Stimulated activated CD4-positive, alpha-beta T cell treated with anti-CD3 and anti-CD28 coated beads, Interleukin-4, amount 100 ng/mL, for 4 hours (primary cell): Measurements from ENCODE around the gene FTSJ3.
"Not testable (repeated sequence)": the region's sequence is repeated elsewhere in the genome, so short reads cannot be mapped to it uniquely, and the experiment has no call there.

Source experiments
- DNase-seq, 2 experiments: peaks; one replicate each; pipeline ENCODE4 v3.0.0-alpha.2; 2020

Gene FTSJ3

DNA sequence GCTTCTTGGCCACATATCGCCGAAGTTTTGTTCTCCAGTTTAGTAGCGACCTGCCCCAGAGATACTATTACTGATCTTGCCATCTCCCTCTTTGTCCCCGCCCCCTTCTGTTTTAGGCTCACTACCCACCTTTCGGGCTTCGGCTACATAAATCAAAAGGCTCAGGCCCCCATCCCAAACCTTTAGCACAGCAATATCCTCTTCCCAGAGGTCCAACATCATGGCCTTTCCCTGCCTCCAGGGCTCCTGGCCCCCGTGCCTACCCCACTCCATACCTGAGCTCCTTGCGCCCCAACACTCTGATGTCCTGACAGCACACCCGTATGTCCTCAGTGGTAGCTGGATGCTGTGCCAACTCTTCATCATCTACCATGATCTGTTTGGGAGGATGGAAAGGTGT is 3.1 kb downstream of the FTSJ3 start:
- DNase-seq: no peak

DNA sequence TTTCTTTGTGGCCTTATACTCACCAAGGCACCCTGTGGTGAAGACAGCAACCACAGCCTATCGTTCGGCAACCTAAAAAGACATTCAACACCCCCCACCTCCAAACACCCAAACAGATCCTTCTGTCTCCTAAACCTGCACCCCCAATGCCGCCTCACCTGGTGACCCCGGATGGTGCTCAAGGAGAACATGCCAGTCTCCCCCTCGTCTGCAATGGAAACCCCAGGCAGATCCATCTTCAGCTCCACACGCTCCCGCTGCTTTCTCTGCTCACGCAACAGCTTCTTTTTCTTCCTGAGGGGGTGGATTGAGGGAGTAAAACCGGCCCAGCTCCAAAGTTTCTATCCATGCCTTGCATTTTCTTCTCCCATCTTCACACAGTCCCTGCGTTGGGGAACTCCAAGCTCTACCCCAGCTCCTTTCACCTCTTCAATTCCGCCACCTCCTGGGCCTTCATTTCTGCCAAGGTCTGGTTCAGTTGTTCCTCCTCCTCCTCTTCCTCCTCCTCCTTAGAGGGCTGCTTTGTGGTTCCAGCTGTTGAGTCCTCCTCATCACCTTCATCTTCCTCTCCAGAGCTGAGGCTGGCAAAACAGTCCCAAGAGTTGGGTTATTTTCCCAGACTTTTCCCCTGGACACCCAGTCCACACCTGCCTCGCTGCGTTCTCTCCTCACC is 3.7 kb downstream of the FTSJ3 start:
- no peak for DNase-seq

- no peak for DNase-seq
Measured at GRCh38 chr17:63822537-63822936, 4.9 kb downstream of the FTSJ3 start.

DNA sequence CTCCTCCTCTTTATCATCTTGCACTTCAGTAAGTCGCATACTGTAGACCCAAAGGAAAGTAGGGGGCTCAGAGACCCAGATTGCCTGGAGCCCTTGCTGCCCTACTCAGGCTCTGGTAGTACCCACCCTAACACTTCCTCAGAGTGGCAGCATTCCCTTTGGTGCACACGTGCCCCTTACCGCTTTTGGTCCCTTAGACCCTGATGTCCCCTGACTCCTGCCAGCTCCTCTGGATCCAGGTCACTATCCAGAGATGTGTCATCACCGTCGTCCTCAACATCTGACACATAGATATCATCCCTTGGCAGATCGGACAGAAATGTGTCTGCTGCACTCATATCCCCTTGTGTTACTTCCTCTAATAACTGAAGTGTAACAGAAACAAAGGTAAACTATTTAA is 5.7 kb downstream of the FTSJ3 start:
- DNase-seq: no peak

DNA sequence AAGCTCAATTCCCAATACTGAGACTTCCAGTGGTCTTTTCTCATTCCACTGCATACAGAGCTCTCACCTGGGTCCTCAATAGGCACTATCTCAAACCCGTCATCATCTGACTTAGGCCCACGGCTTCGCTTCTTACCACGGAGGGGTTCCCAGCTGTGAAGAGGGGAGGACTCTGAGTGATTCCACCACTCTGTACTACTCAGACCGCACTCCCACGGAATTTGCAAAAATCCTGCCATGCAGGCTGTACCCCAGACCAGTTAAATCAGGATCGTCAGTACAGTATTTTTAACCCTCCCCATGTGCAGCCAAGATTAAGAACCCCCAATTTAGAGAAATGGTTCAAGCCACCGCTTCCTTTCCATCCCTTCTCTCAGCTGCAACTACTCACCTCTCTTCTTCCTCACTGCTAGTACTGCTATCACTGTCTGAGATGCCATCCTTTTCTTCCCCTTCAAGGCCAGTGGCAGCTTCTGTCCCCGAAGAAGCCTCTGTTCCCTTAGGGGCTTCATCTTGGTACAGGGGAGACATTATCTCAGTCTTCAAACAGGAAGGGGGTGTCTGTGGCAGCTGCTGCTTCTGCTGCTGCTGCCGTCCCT is 6.4 kb downstream of the FTSJ3 start:
- DNase-seq: no peak

DNA sequence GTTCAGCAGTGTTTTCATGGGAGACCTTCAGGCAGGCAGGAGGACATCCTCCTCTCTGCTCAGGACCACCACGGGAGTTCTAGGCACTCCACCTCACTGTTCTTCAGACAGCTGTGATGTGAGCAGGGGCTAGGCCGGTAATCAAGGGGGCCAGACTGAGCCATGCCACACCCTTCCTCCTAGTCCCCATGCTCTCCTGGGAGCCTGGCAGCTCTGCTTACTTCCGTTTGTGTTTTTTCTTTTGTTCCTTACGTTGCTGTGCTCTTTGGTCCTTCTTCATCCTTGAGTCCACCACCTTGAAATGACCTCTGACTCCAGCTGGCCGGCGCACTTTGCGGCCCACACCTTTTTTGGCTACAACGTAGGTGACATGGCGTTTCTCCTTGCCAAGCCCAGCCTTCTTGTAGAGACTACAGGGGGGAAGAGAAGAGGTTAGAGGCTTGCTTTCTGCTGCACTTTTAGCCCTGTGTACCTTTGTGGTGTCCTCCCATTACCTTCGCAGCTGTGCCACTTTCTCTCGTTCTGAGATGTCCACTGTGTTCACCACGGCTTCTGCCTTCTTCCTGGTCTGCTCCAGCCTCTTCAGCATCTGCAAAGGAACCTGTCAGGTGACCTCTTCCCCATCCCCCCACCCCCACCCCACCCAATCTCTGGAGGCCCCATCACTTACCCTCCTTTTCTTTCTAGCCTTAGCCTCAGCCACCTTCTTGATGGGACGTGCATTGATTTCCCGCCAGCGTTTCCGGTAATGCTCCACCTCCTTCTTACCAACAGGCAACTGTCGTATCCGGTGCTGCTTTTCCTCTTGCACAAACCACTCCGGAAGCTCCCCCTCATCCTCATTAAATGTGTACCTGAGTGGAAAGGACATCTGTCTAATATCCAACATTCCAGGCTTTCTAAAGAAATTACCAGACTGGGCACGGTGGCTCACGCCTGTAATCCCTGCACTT is 7.6 kb downstream of the FTSJ3 start:
- no peak for DNase-seq

GRCh38 chr17:63819131-63819530 is 8.3 kb downstream of the FTSJ3 start:
- no peak for DNase-seq

- DNase-seq: no peak
Measured at GRCh38 chr17:63817736-63818385, 9.6 kb downstream of the FTSJ3 start.

DNA sequence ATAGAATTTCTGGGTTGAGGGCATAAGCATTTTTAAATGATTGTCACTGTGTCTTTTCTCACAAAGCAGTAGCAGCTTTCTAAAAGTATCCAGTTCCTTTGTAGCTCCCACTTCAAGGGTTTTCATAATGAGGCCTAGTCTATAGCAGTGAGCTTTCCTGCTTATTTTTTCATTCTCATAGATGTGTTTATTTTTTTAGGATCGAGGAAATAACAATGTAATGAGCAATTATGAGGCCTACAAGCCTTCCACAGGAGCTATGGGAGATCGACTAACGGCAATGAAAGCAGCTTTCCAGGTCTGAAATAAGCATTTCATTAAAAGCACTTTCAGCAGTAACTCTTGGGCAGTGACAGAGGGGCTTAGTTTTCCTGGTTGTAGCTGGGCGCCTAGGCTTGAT is 10.8 kb downstream of the FTSJ3 start:
- no peak for DNase-seq

- DNase-seq: no peak
Measured at GRCh38 chr17:63816123-63816522, 11.3 kb downstream of the FTSJ3 start.

GRCh38 chr17:63809970-63810369 is 17.5 kb downstream of the FTSJ3 start:
- no peak for DNase-seq

DNA sequence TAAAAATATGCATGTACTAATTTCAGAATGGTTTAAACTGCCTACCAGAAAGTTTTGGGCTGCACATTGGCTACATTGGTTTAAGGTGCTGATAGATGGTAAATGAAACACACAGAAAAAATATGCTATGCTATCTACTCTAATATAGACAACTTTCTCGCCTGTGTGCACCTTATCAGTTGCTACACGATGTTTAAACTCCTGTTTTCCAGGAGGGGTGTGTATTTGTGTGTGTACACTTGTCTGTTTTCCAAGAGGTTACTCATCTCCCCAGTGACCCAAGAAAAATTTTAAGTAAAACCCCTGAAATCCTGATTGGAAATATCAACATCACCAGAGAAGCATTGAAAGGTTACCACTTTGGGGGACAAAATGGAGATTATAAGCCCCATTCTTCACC is 21.9 kb downstream of the FTSJ3 start:
- DNase-seq: no peak

DNA sequence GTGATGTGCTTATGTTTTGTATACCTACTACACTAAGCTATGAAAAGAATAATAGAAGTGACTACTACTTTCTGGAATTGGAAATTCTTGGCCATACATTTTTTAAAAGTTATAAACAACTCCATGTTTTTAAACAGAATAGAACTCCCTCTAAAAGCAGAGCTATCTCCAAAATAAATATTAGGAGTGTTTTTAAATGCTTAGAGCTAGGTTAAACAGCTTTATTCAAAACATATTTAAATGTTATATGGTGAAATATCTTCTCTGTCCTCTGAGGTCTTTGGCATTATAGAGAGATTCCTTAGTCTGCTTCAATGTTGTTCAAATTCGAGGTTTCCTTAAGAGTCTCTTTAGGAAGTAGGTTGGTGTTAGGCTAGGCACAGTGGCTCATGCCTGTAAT is 23.1 kb downstream of the FTSJ3 start:
- DNase-seq: no peak

GRCh38 chr17:63800783-63801182 is 26.7 kb downstream of the FTSJ3 start:
- DNase-seq: no peak

DNA sequence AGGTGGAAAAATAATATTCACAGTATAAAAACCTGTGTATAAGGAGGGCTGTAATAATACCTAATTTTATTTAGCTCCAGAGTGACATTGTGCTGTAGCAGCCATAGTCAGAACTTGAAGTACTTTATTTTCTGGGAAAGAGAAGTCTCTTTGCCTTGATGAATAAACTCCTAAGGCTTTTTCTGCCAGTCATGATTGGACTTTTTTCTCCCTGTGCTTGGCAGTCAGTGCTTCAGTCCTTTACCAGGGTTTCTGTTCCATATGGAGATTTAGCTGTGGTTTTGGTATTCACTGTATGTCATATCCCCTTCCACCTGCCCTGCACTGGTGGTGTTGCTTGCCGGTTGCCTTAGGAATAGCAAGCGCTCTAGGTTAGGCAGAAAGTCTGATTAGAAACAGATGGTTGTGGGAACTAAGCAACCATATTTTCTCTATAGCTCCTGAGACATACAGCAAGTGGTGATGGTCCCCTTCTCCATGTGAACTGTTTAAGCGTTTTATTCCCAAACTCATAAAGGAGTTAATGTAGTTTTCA is 28.8 kb downstream of the FTSJ3 start:
- DNase-seq: no peak

GRCh38 chr17:63796375-63796774 is 31.1 kb downstream of the FTSJ3 start:
- not testable (repeated sequence) for DNase-seq

GRCh38 chr17:63792055-63792729 is 35.3 kb downstream of the FTSJ3 start:
- no peak for DNase-seq

GRCh38 chr17:63790057-63790456 is 37.4 kb downstream of the FTSJ3 start:
- DNase-seq: no peak

- no peak for DNase-seq
Measured at GRCh38 chr17:63786971-63787711, 40.3 kb downstream of the FTSJ3 start.

DNA sequence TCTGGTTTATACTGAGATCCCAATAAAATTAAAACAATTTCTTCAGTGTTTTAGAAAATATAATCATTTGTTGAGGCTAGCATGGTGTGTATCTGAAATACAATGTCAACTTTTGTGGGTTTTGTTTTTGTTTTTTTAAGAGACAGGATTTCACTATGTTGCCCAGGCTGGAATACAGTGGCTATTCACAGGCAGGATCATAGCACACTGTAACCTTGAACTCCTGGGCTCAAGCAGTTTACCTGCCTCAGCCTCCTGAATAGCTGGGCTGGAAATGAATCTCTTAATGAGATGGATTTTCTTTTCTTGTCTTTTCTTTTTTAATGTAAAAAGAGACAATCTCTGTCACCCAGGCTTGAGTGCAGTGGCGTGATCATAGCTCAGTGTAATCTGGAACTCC is 41.3 kb downstream of the FTSJ3 start:
- no peak for DNase-seq

DNA sequence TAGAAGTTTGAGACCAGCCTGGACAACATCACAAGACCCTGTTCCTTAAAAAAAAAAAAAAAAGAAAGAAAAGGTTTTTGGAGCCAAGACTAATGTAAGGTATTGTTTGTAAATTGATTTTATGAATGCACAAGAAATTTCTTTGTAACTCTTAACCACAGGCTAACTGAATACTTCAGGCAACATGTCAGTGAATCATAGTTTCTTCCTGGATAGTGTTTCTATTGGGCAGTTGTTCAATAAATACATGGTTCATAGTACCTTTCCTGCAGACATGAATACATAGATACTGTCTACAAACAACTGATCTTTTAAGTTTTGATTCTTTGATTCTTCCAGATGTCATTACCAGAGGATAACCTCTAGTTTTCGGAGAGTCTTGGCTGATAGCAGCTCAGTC is 41.9 kb downstream of the FTSJ3 start:
- DNase-seq: no peak

GRCh38 chr17:63783522-63783921 is 43.9 kb downstream of the FTSJ3 start:
- DNase-seq: no peak
